Activated T-helper 2 cell treated with anti-CD3 and anti-CD28 coated beads, Interferon-gamma antibody, Interleukin-2, Interleukin-4, amounts not matched to agents 10 μg/mL and 5 μg/mL and 100 μg/mL, durations not matched to agents 14 hours and 24 hours and 36 hours (primary cell): ENCODE results near the gene CDK10. TPM values are rescaled to one million over a fixed set of nuclear protein-coding genes. Genes with fewer than 3 reads are reported as not detected.

Experiments
- DNase-seq: peaks from one replicate; pipeline ENCODE4 v3.0.0; 2021; ENCODE audit warnings: low spot score
- H3K27ac Mint-ChIP-seq: one replicate; pipeline ENCODE4 v1.8.0; 2021; ENCODE audit warnings: mixed read lengths
- H3K27me3 Mint-ChIP-seq: one replicate; pipeline ENCODE4 v1.8.0; 2021; ENCODE audit warnings: low read depth, mixed read lengths
- H3K36me3 Mint-ChIP-seq: one replicate; pipeline ENCODE4 v1.8.0; 2021; ENCODE audit warnings: low read depth, mixed read lengths
- H3K4me1 Mint-ChIP-seq: one replicate; pipeline ENCODE4 v1.8.0; 2021; ENCODE audit warnings: low read depth, mixed read lengths
- H3K4me3 Mint-ChIP-seq: one replicate; pipeline ENCODE4 v1.8.0; 2021; ENCODE audit warnings: low read depth, mild to moderate bottlenecking, moderate library complexity, mixed read lengths
- H3K9me3 Mint-ChIP-seq: one replicate; pipeline ENCODE4 v1.8.0; 2021; ENCODE audit warnings: mixed read lengths
- intact Hi-C: fragments of 100-400 bp; cut with micrococcal nuclease; formaldehyde crosslinking; loops from one replicate; pipeline ENCODE4 v1.15.1; 2023
- total RNA-seq: library from RNA; stranded (reverse); gene quantifications from 2 replicates; pipeline ENCODE4 v1.2.3, GENCODE V29; 2022

The CDK10 gene
- total RNA-seq, 1 donor from 2014 or later: 95.5 TPM

GRCh38 chr16:89738072-89738377, 51.5 kb downstream of the CDK10 start:
- H3K36me3 Mint-ChIP-seq: peaks cover 84% of the 10 kb centered on the region
- H3K9me3 Mint-ChIP-seq: no peaks in the 10 kb centered on the region
- no peak overlapping the region for H3K4me3 Mint-ChIP-seq
- peak overlapping the region; percentile 19 for H3K27ac Mint-ChIP-seq
- peaks cover 15% of the 10 kb centered on the region for H3K4me1 Mint-ChIP-seq
- DNase-seq: no peak
- intact Hi-C loops: no loop called here
- no peaks in the 10 kb centered on the region for H3K27me3 Mint-ChIP-seq

DNA sequence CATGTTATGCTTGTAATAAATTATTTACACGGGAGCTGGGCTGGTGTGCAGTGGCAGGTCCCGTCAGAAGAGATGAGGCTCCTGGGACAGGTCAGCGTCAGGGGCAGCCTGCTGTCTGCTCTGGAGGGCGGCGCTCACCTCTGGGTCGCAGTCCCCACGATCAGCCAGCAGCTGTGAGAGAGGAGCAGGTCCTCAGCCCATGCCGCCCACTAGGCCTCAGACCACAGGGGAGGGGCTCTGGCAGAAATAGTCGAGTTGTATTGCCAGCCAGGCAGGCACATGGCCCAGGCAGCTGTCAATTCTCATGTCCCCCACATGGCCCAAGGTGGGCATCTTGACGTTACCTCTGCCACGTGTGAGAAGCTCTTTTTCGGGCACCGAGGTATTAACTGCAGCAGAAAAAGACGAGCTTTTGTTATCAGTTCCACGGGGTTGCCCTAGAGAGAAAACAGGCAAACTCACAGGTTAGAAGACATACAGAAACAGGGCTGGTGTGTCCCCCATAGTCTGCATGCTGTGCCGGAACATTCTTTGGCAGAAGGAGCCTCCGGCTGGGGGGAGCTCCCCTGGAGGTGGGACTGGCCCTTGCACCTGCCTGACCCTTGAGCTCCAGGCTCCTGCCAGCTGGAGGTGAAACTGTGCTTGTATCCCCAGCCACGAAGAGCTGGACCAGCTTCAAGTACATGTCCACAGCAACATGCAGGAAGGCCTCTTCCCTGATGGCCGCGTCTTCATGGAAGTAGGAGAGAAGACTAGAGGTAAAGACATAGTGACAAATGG, 52.2 kb downstream of the CDK10 start:
- Mint-ChIP-seq H3K27me3 (no peaks in the 10 kb centered on the region), H3K9me3 (no peaks in the 10 kb centered on the region), H3K4me1 (peaks cover 15% of the 10 kb centered on the region), H3K27ac (no peak overlapping the region), H3K36me3 (peaks cover 82% of the 10 kb centered on the region), H3K4me3 (no peak overlapping the region)
- intact Hi-C loops: no loop called here
- no peak for DNase-seq

DNA sequence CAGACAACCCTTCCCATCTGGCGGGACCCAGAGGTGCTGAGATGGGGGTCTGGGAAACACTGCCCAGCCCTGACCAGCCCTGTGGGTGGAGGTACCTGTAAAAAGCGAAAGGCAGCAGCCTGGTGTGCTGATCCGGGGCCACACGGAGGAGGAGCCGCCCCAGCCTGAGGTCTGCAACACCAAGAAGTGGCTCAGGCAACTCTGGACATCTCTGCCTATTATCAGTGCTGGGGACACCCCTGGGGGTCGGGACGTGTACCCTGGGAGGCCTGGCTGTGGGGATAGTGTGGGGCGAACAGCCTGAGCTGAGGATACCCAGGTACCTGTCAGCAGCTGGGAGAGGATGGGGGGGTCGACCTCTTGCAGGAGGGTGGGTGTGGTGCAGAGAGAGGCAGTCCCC, 52.9 kb downstream of the CDK10 start:
- no peak overlapping the region for H3K4me3 Mint-ChIP-seq
- H3K27ac Mint-ChIP-seq: no peak overlapping the region
- no peaks in the 10 kb centered on the region for H3K27me3 Mint-ChIP-seq
- no peak for DNase-seq
- peaks cover 84% of the 10 kb centered on the region for H3K36me3 Mint-ChIP-seq
- H3K9me3 Mint-ChIP-seq: no peaks in the 10 kb centered on the region
- peaks cover 15% of the 10 kb centered on the region for H3K4me1 Mint-ChIP-seq
- intact Hi-C loops: no loop called here

DNA sequence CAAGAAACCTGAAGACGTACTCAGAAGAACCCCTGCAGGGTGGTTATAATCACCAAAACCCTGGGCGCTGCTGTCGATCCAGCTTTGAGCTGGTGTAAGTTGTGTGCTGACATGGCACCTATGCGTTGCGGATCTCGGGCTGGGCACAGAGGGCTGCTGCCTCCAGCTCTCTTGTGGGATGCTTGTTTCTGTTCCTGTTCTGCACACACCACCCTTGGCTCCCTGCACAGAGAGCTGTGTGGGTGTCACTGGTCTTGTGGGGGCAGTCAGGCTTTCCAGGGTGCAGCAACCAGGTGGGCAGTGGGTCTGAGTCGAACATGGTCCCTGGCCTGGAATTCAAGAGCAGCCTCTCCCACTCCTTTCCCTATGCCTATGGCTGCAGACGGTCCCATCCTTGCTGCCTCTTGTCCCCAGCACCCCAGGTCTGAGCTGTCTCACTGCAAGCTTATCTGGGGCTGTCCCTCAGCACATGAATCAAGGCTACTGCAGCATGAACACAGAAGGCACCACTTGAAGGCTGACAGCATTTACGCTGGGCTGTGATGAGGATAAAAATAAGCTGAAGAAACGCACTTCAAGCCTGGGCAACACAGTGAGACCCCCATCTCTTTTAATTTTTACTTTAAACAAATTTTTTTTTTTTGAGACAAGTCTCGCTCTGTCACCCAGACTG, 55.0 kb downstream of the CDK10 start:
- H3K9me3 Mint-ChIP-seq: no peaks in the 10 kb centered on the region
- no peak overlapping the region for H3K27ac Mint-ChIP-seq
- intact Hi-C loops: no loop called here
- H3K4me3 Mint-ChIP-seq: no peak overlapping the region
- no peaks in the 10 kb centered on the region for H3K27me3 Mint-ChIP-seq
- peaks cover 78% of the 10 kb centered on the region for H3K36me3 Mint-ChIP-seq
- H3K4me1 Mint-ChIP-seq: peaks cover 13% of the 10 kb centered on the region
- DNase-seq: no peak

GRCh38 chr16:89742948-89743347, 56.5 kb downstream of the CDK10 start:
- Mint-ChIP-seq H3K36me3 (peaks cover 72% of the 10 kb centered on the region), H3K27me3 (no peaks in the 10 kb centered on the region), H3K27ac (no peak overlapping the region), H3K4me3 (no peak overlapping the region), H3K4me1 (peaks cover under 1% of the 10 kb centered on the region), H3K9me3 (no peaks in the 10 kb centered on the region)
- intact Hi-C loops: no loop called here
- DNase-seq: no peak

GRCh38 chr16:89744813-89745212, 58.3 kb downstream of the CDK10 start:
- no peaks in the 10 kb centered on the region for H3K9me3 Mint-ChIP-seq
- H3K27ac Mint-ChIP-seq: no peak overlapping the region
- peaks cover 68% of the 10 kb centered on the region for H3K36me3 Mint-ChIP-seq
- H3K4me1 Mint-ChIP-seq: peaks cover 3% of the 10 kb centered on the region
- H3K27me3 Mint-ChIP-seq: no peaks in the 10 kb centered on the region
- intact Hi-C loops: no loop called here
- no peak overlapping the region for H3K4me3 Mint-ChIP-seq
- DNase-seq: no peak

Other genes starting within 250 kb of the CDK10 start
- 142 and 144 TPM in 2 replicates for gene ANKRD11, start 196.1 kb upstream of the CDK10 start, total RNA-seq
- 115 and 125 TPM in 2 replicates for gene SPG7, start 178.3 kb upstream of the CDK10 start, total RNA-seq
- 2,404 and 2,406 TPM in 2 replicates for gene RPL13, start 126.0 kb upstream of the CDK10 start, total RNA-seq
- 19.8 and 25.7 TPM in 2 replicates for gene CPNE7, start 110.9 kb upstream of the CDK10 start, total RNA-seq
- not detected in 2 replicates for gene DPEP1, start 73.0 kb upstream of the CDK10 start, total RNA-seq
- 80.0 and 89.0 TPM in 2 replicates for gene CHMP1A, start 29.0 kb upstream of the CDK10 start, total RNA-seq
- gene SPATA33, start 28.9 kb upstream of the CDK10 start, total RNA-seq: 15.5 and 16.6 TPM in 2 replicates
- gene SPATA2L, start 15.0 kb downstream of the CDK10 start, total RNA-seq: 10.9 and 12.9 TPM in 2 replicates
- gene VPS9D1, start 34.2 kb downstream of the CDK10 start, total RNA-seq: 4.6 and 4.8 TPM in 2 replicates
- gene ZNF276, start 34.8 kb downstream of the CDK10 start, total RNA-seq: 34.4 and 35.5 TPM in 2 replicates
- 198 and 211 TPM in 2 replicates for gene FANCA, start 130.0 kb downstream of the CDK10 start, total RNA-seq
- 1.9 and 2.7 TPM in 2 replicates for gene SPIRE2, start 141.8 kb downstream of the CDK10 start, total RNA-seq
- gene TCF25, start 186.9 kb downstream of the CDK10 start, total RNA-seq: 211 and 213 TPM in 2 replicates
- gene MC1R, start 232.2 kb downstream of the CDK10 start, total RNA-seq: 5.8 and 6.2 TPM in 2 replicates
- 2.9 and 3.7 TPM in 2 replicates for gene TUBB3, start 236.7 kb downstream of the CDK10 start, total RNA-seq